K562 (cell line): ENCODE results near the gene CLDN7. TPM values are rescaled to one million over a fixed set of nuclear protein-coding genes. Genes with fewer than 3 reads are reported as not detected.

ENCODE experiments used
- BDP1 ChIP-seq: IDR thresholded peaks from 3 replicates; pipeline ENCODE4 v1.6.1; 2011; ENCODE audit not compliant: insufficient read length, insufficient read depth
- CBX5 ChIP-seq: IDR thresholded peaks from 2 replicates; pipeline ENCODE4 v1.6.1; 2014; ENCODE audit warnings: low read depth, borderline replicate concordance
- CLOCK ChIP-seq: fragments of 250-450 bp; sonication (Bioruptor Pico); IDR thresholded peaks from 2 replicates; pipeline ENCODE4 v1.4.0; 2020; ENCODE audit warnings: mild to moderate bottlenecking, moderate library complexity, borderline replicate concordance
- E2F3 ChIP-seq: fragments of 250-450 bp; sonication (Bioruptor Pico); IDR thresholded peaks from 2 replicates; pipeline ENCODE4 v1.4.0; 2020; ENCODE audit warnings: mild to moderate bottlenecking
- HMG20A ChIP-seq: fragments of 450-650 bp; formaldehyde crosslinking; conservative IDR thresholded peaks from 2 replicates; pipeline ENCODE4 v1.4.0; 2020; ENCODE audit warnings: mild to moderate bottlenecking, mixed read lengths
- ID3 ChIP-seq, 2 experiments: fragments of 250-450 bp in 1 of 2; fragments of 450-650 bp in 1 of 2; sonication (Bioruptor Pico) in 1 of 2; IDR thresholded peaks; 2 replicates each; pipeline versions ENCODE4 v1.6.1 to v1.8.0; 2016 to 2021; ENCODE audit warnings: mild to moderate bottlenecking in 2 of 2, moderate library complexity in 2 of 2, missing compliant biosample characterization in 1 of 2, missing genetic modification characterization in 1 of 2
- PBX2 ChIP-seq, 2 experiments: IDR thresholded peaks in 1 of 2; conservative IDR thresholded peaks in 1 of 2; 2 replicates each; pipeline ENCODE4 v1.6.1; 2016; ENCODE audit warnings: low read depth in 2 of 2, mild to moderate bottlenecking in 1 of 2, missing compliant biosample characterization in 1 of 2, missing genetic modification characterization in 1 of 2, moderate library complexity in 1 of 2
- PURB ChIP-seq: sonication (generic); formaldehyde crosslinking; IDR thresholded peaks from 2 replicates; pipeline ENCODE4 v1.9.0; 2021; ENCODE audit warnings: low read depth, mild to moderate bottlenecking, missing genetic modification reagents
- SIRT6 ChIP-seq: IDR thresholded peaks from one replicate; pipeline ENCODE4 v1.6.1; 2012; ENCODE audit warnings: low read depth, mild to moderate bottlenecking, control low read depth, inconsistent platforms, low read length, moderate library complexity
- STAG1 ChIP-seq: sonication (generic); formaldehyde crosslinking; IDR thresholded peaks from 2 replicates; pipeline ENCODE4 v1.5.0; 2020; ENCODE audit warnings: missing genetic modification reagents, borderline replicate concordance
- TAF1 ChIP-seq: IDR thresholded peaks from 2 replicates; pipeline ENCODE4 v1.6.1; 2011; ENCODE audit warnings: mild to moderate bottlenecking, low read length, moderate library complexity; ENCODE audit not compliant: insufficient read depth, control insufficient read depth, severe bottlenecking; ENCODE audit errors: extremely low read depth
- TARDBP ChIP-seq: fragments of 450-650 bp; IDR thresholded peaks from 2 replicates; pipeline ENCODE4 v1.6.1; 2016
- TSHZ1 ChIP-seq: fragments of 250-450 bp; sonication (Bioruptor Pico); IDR thresholded peaks from 2 replicates; pipeline ENCODE4 v1.4.0; 2020; ENCODE audit warnings: mild to moderate bottlenecking, moderate library complexity
- U2AF1 ChIP-seq: fragments of 200-400 bp; formaldehyde crosslinking; optimal IDR thresholded peaks from 2 replicates; pipeline ENCODE3; 2017; ENCODE audit warnings: mild to moderate bottlenecking, low read depth, low read length, moderate library complexity
- ZNF282 ChIP-seq: sonication (generic); formaldehyde crosslinking; IDR thresholded peaks from 2 replicates; pipeline ENCODE4 v1.8.1; 2023; ENCODE audit warnings: missing genetic modification reagents
- ZNF695 ChIP-seq: fragments of 450-650 bp; formaldehyde crosslinking; IDR thresholded peaks from 2 replicates; pipeline ENCODE4 v1.4.0; 2020; ENCODE audit warnings: mild to moderate bottlenecking, moderate library complexity
- polyA plus RNA-seq, 8 experiments: library from polyadenylated mRNA; depleted of rRNA in 4 of 8; stranded (reverse) in 5 of 8; unstranded in 3 of 8; fragments of >200 nt; fragmentation: Nextera tagmentation in 2 of 8; fragmentation: Illumina TruSeq in 1 of 8; extraction: Ambion mirVana in 2 of 8; extraction: Trizol in 1 of 8; gene quantifications; 2 replicates each; pipeline versions ENCODE4 v1.2.1 to v1.2.3, GENCODE V29; 2011 to 2014; ENCODE audit warnings: inconsistent platforms in 1 of 8, missing spikeins in 1 of 8
- total RNA-seq, 7 experiments: library from RNA; depleted of rRNA in 6 of 7; stranded (reverse); fragments of >200 nt in 6 of 7; fragmentation: Illumina TruSeq in 2 of 7; extraction: Trizol in 2 of 7; gene quantifications; 2 replicates each; pipeline versions ENCODE4 v1.2.1 to v1.2.3, GENCODE V29; 2011 to 2021; ENCODE audit warnings: low replicate concordance in 1 of 7

The CLDN7 gene
- total and polyA plus RNA-seq, 9 of the 15 experiments (the other 6 are each of a cell fraction or from before 2014, with no cell fraction given), result 2.2 to 14.5 (median 7.6) TPM

- TF ChIP-seq PBX2 (CRISPR knock-in tag; IDR thresholded peaks at IDR 0.05; ENCODE audit: low read depth), result no peak
- no peak for TF ChIP-seq PBX2 (tag; conservative IDR thresholded peaks at IDR 0.05; ENCODE audit: low read depth)
- no peak for TF ChIP-seq TSHZ1 (CRISPR knock-in tag)
- peak; percentile 39; the same call in 1 of the 2 replicates for TF ChIP-seq ZNF282 (CRISPR knock-in tag)
- TF ChIP-seq HMG20A (CRISPR knock-in tag), result no peak
- TF ChIP-seq BDP1, result no peak
- TF ChIP-seq ZNF695, result no peak
- TF ChIP-seq TARDBP, result no peak
- TF ChIP-seq SIRT6, result no peak
- TF ChIP-seq PURB (CRISPR knock-in tag), result no peak
- no peak for TF ChIP-seq CLOCK (CRISPR knock-in tag)
- TF ChIP-seq STAG1, result no peak
- peak; percentile 3 for TF ChIP-seq TAF1
- no peak for TF ChIP-seq CBX5
- no peak for TF ChIP-seq E2F3 (CRISPR knock-in tag)
- no peak for TF ChIP-seq ID3 (CRISPR knock-in tag; IDR thresholded peaks at IDR 0.05)
- no peak for TF ChIP-seq ID3 (tag; IDR thresholded peaks at IDR 0.05)
- TF ChIP-seq U2AF1, result peak; percentile 19
Measured at GRCh38 chr17:7307686-7308624, 45.7 kb upstream of the CLDN7 start (continued).
